Measurements from ENCODE around the gene GRIA3.
"Not testable (repeated sequence)": the region's sequence is repeated elsewhere in the genome, so short reads cannot be mapped to it uniquely, and the experiment has no call there.

Gene GRIA3

GRCh38 chrX:123337886-123338639 lies 154.0 kb downstream of the GRIA3 start:
- no peak overlapping the region for H3K4me3 ChIP-seq (ENCODE audit: low read length in 2 of 2)
- H3K9ac ChIP-seq (ENCODE audit: low read length in 2 of 2): no peak overlapping the region
- H3K4me1 ChIP-seq (ENCODE audit: control insufficient read depth, insufficient read depth, low read length): no peaks in the 10 kb centered on the region
- no peak overlapping the region for H3K27ac ChIP-seq (ENCODE audit: low read length)
- no peaks in the 10 kb centered on the region for H3K27me3 ChIP-seq (ENCODE audit: control insufficient read depth in 1 of 2, insufficient read depth in 2 of 2, low read length in 2 of 2)
- H3K9me3 ChIP-seq (ENCODE audit: control insufficient read depth in 2 of 2, low read length in 2 of 2): no peaks in the 10 kb centered on the region
- H3K36me3 ChIP-seq (ENCODE audit: control insufficient read depth in 2 of 2, insufficient read depth in 2 of 2, low read length in 2 of 2): no peaks in the 10 kb centered on the region

GRCh38 chrX:123339221-123339905 lies 155.3 kb downstream of the GRIA3 start:
- Histone ChIP-seq H3K36me3 (ENCODE audit: control insufficient read depth in 2 of 2, insufficient read depth in 2 of 2, low read length in 2 of 2) (no peaks in the 10 kb centered on the region), H3K27ac (ENCODE audit: low read length) (no peak overlapping the region), H3K27me3 (ENCODE audit: control insufficient read depth in 1 of 2, insufficient read depth in 2 of 2, low read length in 2 of 2) (no peaks in the 10 kb centered on the region), H3K9ac (ENCODE audit: low read length in 2 of 2) (no peak overlapping the region), H3K4me3 (ENCODE audit: low read length in 2 of 2) (no peak overlapping the region), H3K4me1 (ENCODE audit: control insufficient read depth, insufficient read depth, low read length) (no peaks in the 10 kb centered on the region), H3K9me3 (ENCODE audit: control insufficient read depth in 2 of 2, low read length in 2 of 2) (no peaks in the 10 kb centered on the region)

GRCh38 chrX:123340696-123341095 lies 156.6 kb downstream of the GRIA3 start:
- Histone ChIP-seq H3K9me3 (ENCODE audit: control insufficient read depth in 2 of 2, low read length in 2 of 2) (no peaks in the 10 kb centered on the region), H3K36me3 (ENCODE audit: control insufficient read depth in 2 of 2, insufficient read depth in 2 of 2, low read length in 2 of 2) (no peaks in the 10 kb centered on the region), H3K9ac (ENCODE audit: low read length in 2 of 2) (no peak overlapping the region), H3K4me1 (ENCODE audit: control insufficient read depth, insufficient read depth, low read length) (no peaks in the 10 kb centered on the region), H3K27ac (ENCODE audit: low read length) (no peak overlapping the region), H3K4me3 (ENCODE audit: low read length in 2 of 2) (no peak overlapping the region), H3K27me3 (ENCODE audit: control insufficient read depth in 1 of 2, insufficient read depth in 2 of 2, low read length in 2 of 2) (no peaks in the 10 kb centered on the region)

- H3K9ac ChIP-seq (ENCODE audit: low read length in 2 of 2): no peak overlapping the region
- H3K27ac ChIP-seq (ENCODE audit: low read length): no peak overlapping the region
- H3K36me3 ChIP-seq (ENCODE audit: control insufficient read depth in 2 of 2, insufficient read depth in 2 of 2, low read length in 2 of 2): no peaks in the 10 kb centered on the region
- no peaks in the 10 kb centered on the region for H3K27me3 ChIP-seq (ENCODE audit: control insufficient read depth in 1 of 2, insufficient read depth in 2 of 2, low read length in 2 of 2)
- no peak overlapping the region for H3K4me3 ChIP-seq (ENCODE audit: low read length in 2 of 2)
- no peaks in the 10 kb centered on the region for H3K9me3 ChIP-seq (ENCODE audit: control insufficient read depth in 2 of 2, low read length in 2 of 2)
- H3K4me1 ChIP-seq (ENCODE audit: control insufficient read depth, insufficient read depth, low read length): no peaks in the 10 kb centered on the region
Measured at GRCh38 chrX:123348468-123348867, 164.4 kb downstream of the GRIA3 start.

- Histone ChIP-seq H3K36me3 (ENCODE audit: control insufficient read depth in 2 of 2, insufficient read depth in 2 of 2, low read length in 2 of 2) (no peaks in the 10 kb centered on the region), H3K27ac (ENCODE audit: low read length) (no peak overlapping the region), H3K4me1 (ENCODE audit: control insufficient read depth, insufficient read depth, low read length) (no peaks in the 10 kb centered on the region), H3K27me3 (ENCODE audit: control insufficient read depth in 1 of 2, insufficient read depth in 2 of 2, low read length in 2 of 2) (no peaks in the 10 kb centered on the region), H3K4me3 (ENCODE audit: low read length in 2 of 2) (no peak overlapping the region), H3K9ac (ENCODE audit: low read length in 2 of 2) (no peak overlapping the region), H3K9me3 (ENCODE audit: control insufficient read depth in 2 of 2, low read length in 2 of 2) (no peaks in the 10 kb centered on the region)
Measured at GRCh38 chrX:123350226-123350625, 166.1 kb downstream of the GRIA3 start.

- Histone ChIP-seq H3K27ac (ENCODE audit: low read length) (no peak overlapping the region), H3K9ac (ENCODE audit: low read length in 2 of 2) (no peak overlapping the region), H3K4me3 (ENCODE audit: low read length in 2 of 2) (no peak overlapping the region), H3K9me3 (ENCODE audit: control insufficient read depth in 2 of 2, low read length in 2 of 2) (no peaks in the 10 kb centered on the region), H3K36me3 (ENCODE audit: control insufficient read depth in 2 of 2, insufficient read depth in 2 of 2, low read length in 2 of 2) (no peaks in the 10 kb centered on the region), H3K4me1 (ENCODE audit: control insufficient read depth, insufficient read depth, low read length) (no peaks in the 10 kb centered on the region), H3K27me3 (ENCODE audit: control insufficient read depth in 1 of 2, insufficient read depth in 2 of 2, low read length in 2 of 2) (no peaks in the 10 kb centered on the region)
Measured at GRCh38 chrX:123357941-123358340, 173.9 kb downstream of the GRIA3 start.

- Histone ChIP-seq H3K27me3 (ENCODE audit: control insufficient read depth in 1 of 2, insufficient read depth in 2 of 2, low read length in 2 of 2) (no peaks in the 10 kb centered on the region), H3K9ac (ENCODE audit: low read length in 2 of 2) (no peak overlapping the region), H3K9me3 (ENCODE audit: control insufficient read depth in 2 of 2, low read length in 2 of 2) (no peaks in the 10 kb centered on the region), H3K4me1 (ENCODE audit: control insufficient read depth, insufficient read depth, low read length) (no peaks in the 10 kb centered on the region), H3K27ac (ENCODE audit: low read length) (no peak overlapping the region), H3K36me3 (ENCODE audit: control insufficient read depth in 2 of 2, insufficient read depth in 2 of 2, low read length in 2 of 2) (no peaks in the 10 kb centered on the region), H3K4me3 (ENCODE audit: low read length in 2 of 2) (no peak overlapping the region)
Measured at GRCh38 chrX:123358457-123358856, 174.4 kb downstream of the GRIA3 start.

GRCh38 chrX:123361371-123361770 lies 177.3 kb downstream of the GRIA3 start:
- H3K27ac ChIP-seq (ENCODE audit: low read length): no peak overlapping the region
- H3K36me3 ChIP-seq (ENCODE audit: control insufficient read depth in 2 of 2, insufficient read depth in 2 of 2, low read length in 2 of 2): no peaks in the 10 kb centered on the region
- no peaks in the 10 kb centered on the region for H3K27me3 ChIP-seq (ENCODE audit: control insufficient read depth in 1 of 2, insufficient read depth in 2 of 2, low read length in 2 of 2)
- no peak overlapping the region for H3K4me3 ChIP-seq (ENCODE audit: low read length in 2 of 2)
- H3K9me3 ChIP-seq (ENCODE audit: control insufficient read depth in 2 of 2, low read length in 2 of 2): no peaks in the 10 kb centered on the region
- H3K9ac ChIP-seq (ENCODE audit: low read length in 2 of 2): no peak overlapping the region
- H3K4me1 ChIP-seq (ENCODE audit: control insufficient read depth, insufficient read depth, low read length): no peaks in the 10 kb centered on the region

GRCh38 chrX:123386196-123386595 lies 202.1 kb downstream of the GRIA3 start:
- not testable (repeated sequence) for H3K4me1 ChIP-seq (ENCODE audit: control insufficient read depth, insufficient read depth, low read length); H3K36me3 ChIP-seq (ENCODE audit: control insufficient read depth in 2 of 2, insufficient read depth in 2 of 2, low read length in 2 of 2); H3K9me3 ChIP-seq (ENCODE audit: control insufficient read depth in 2 of 2, low read length in 2 of 2); H3K27ac ChIP-seq (ENCODE audit: low read length); H3K9ac ChIP-seq (ENCODE audit: low read length in 2 of 2); H3K27me3 ChIP-seq (ENCODE audit: control insufficient read depth in 1 of 2, insufficient read depth in 2 of 2, low read length in 2 of 2); H3K4me3 ChIP-seq (ENCODE audit: low read length in 2 of 2)

GRCh38 chrX:123392921-123393320 lies 208.8 kb downstream of the GRIA3 start:
- no peak overlapping the region for H3K27ac ChIP-seq (ENCODE audit: low read length)
- H3K4me1 ChIP-seq (ENCODE audit: control insufficient read depth, insufficient read depth, low read length): no peaks in the 10 kb centered on the region
- H3K27me3 ChIP-seq (ENCODE audit: control insufficient read depth in 1 of 2, insufficient read depth in 2 of 2, low read length in 2 of 2): no peaks in the 10 kb centered on the region
- no peak overlapping the region for H3K9ac ChIP-seq (ENCODE audit: low read length in 2 of 2)
- no peaks in the 10 kb centered on the region for H3K36me3 ChIP-seq (ENCODE audit: control insufficient read depth in 2 of 2, insufficient read depth in 2 of 2, low read length in 2 of 2)
- no peak overlapping the region for H3K4me3 ChIP-seq (ENCODE audit: low read length in 2 of 2)
- H3K9me3 ChIP-seq (ENCODE audit: control insufficient read depth in 2 of 2, low read length in 2 of 2): no peaks in the 10 kb centered on the region

GRCh38 chrX:123399709-123400108 lies 215.6 kb downstream of the GRIA3 start:
- Histone ChIP-seq H3K9me3 (ENCODE audit: control insufficient read depth in 2 of 2, low read length in 2 of 2) (no peaks in the 10 kb centered on the region), H3K27me3 (ENCODE audit: control insufficient read depth in 1 of 2, insufficient read depth in 2 of 2, low read length in 2 of 2) (no peaks in the 10 kb centered on the region), H3K4me3 (ENCODE audit: low read length in 2 of 2) (no peak overlapping the region), H3K36me3 (ENCODE audit: control insufficient read depth in 2 of 2, insufficient read depth in 2 of 2, low read length in 2 of 2) (no peaks in the 10 kb centered on the region), H3K9ac (ENCODE audit: low read length in 2 of 2) (no peak overlapping the region), H3K4me1 (ENCODE audit: control insufficient read depth, insufficient read depth, low read length) (no peaks in the 10 kb centered on the region), H3K27ac (ENCODE audit: low read length) (no peak overlapping the region)

All from stomach smooth muscle (tissue), 2 donors.